C4-2B (cell line): ENCODE results near the gene LRRC59.

Source experiments
- ZFX ChIP-seq: fragments of 450-650 bp; IDR thresholded peaks from 2 replicates; pipeline ENCODE4 v1.6.1; 2017
- TF ChIP-seq, protein P1 (sequence below): fragments of 450-650 bp; conservative IDR thresholded peaks from 2 replicates; pipeline ENCODE4 v1.5.1; 2017; ENCODE audit warnings: mild to moderate bottlenecking

DNA sequence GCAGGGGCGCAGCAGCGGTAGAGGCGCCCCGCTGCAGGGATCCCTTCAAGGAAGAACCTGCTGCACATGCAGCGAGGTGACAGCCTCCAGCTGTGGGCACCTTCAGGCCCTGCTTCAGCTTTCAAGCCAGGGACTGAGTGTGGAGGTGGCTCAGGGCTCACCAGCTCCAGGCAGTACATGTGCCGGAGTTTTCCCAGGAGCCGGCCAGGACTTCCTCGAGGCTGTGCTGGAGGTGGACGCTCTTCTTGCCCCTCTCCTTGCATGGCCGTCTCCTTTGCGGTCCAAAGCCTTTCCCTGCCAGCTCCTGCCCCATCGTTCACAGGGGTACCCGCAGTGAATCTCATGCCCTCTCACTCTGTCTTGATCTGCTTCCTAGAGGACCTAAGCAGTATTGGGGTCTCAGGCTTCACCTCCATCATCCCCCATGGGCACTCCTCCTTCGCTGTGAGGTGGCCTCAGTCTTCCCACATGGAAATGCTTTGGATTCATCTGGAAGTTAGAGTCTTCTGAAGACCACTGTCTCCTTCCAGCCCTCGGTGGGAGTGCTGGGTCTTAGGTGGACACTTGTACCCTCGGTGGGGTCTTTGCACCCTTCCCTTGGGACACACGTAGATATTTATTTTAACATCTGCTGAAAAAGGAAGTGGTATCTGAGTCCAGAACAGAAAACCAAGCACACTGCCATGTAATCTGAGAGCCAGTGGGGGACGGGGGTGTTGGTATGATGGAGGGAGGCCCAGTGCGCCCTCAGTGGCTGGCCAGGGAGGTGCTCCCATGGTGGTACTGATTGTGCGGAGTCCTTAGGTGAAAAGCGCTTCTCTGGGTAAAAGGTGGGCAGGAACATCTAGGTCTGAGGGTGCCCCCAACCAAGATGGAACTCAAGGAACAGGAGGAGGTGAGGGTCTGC lies 44.4 kb downstream of the LRRC59 start:
- TF ChIP-seq, protein P1, sequence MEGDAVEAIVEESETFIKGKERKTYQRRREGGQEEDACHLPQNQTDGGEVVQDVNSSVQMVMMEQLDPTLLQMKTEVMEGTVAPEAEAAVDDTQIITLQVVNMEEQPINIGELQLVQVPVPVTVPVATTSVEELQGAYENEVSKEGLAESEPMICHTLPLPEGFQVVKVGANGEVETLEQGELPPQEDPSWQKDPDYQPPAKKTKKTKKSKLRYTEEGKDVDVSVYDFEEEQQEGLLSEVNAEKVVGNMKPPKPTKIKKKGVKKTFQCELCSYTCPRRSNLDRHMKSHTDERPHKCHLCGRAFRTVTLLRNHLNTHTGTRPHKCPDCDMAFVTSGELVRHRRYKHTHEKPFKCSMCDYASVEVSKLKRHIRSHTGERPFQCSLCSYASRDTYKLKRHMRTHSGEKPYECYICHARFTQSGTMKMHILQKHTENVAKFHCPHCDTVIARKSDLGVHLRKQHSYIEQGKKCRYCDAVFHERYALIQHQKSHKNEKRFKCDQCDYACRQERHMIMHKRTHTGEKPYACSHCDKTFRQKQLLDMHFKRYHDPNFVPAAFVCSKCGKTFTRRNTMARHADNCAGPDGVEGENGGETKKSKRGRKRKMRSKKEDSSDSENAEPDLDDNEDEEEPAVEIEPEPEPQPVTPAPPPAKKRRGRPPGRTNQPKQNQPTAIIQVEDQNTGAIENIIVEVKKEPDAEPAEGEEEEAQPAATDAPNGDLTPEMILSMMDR, result no peak
- no peak for TF ChIP-seq ZFX
